Activated CD8-positive, alpha-beta T cell treated with anti-CD3 and anti-CD28 coated beads for 36 hours (primary cell): Measurements from ENCODE around the gene IMPG2. TPM values are rescaled to one million over a fixed set of nuclear protein-coding genes. Genes with fewer than 3 reads are reported as not detected.
A peak's percentile ranks its signal among the peaks of the same experiment; 100 is the strongest.

Experiments
- ATAC-seq: fragments of 200-7000 bp; cut with Tn5 transposase; one replicate; pipeline ENCODE4 v1.10.0; 2021; ENCODE audit warnings: mild to moderate bottlenecking, moderate library complexity
- CTCF ChIA-PET: fragments of 350-600 bp; sonication (Branson Sonifier 250); formaldehyde crosslinking; loops from one replicate; lab custom pipeline; 2021; ENCODE audit warnings: antibody characterized with exemption; lab: Charles Lee
- POLR2A ChIA-PET: fragments of 350-600 bp; sonication (Branson Sonifier 250); formaldehyde crosslinking; loops from one replicate; lab custom pipeline; 2021; ENCODE audit warnings: antibody characterized with exemption; lab: Charles Lee
- DNase-seq: peaks from one replicate; pipeline ENCODE4 v3.0.0-alpha.2; 2020
- H3K27ac Mint-ChIP-seq: one replicate; pipeline ENCODE4 v1.8.0; 2021; ENCODE audit warnings: mild to moderate bottlenecking, mixed read lengths
- H3K27me3 Mint-ChIP-seq: one replicate; pipeline ENCODE4 v1.8.0; 2021; ENCODE audit warnings: mixed read lengths
- H3K36me3 Mint-ChIP-seq: one replicate; pipeline ENCODE4 v1.8.0; 2021; ENCODE audit warnings: low read depth, mixed read lengths
- H3K4me1 Mint-ChIP-seq: one replicate; pipeline ENCODE4 v1.8.0; 2021; ENCODE audit warnings: low read depth, mixed read lengths
- H3K4me3 Mint-ChIP-seq: one replicate; pipeline ENCODE4 v1.8.0; 2021; ENCODE audit warnings: mild to moderate bottlenecking, moderate library complexity, mixed read lengths
- H3K9me3 Mint-ChIP-seq: one replicate; pipeline ENCODE4 v1.8.0; 2021; ENCODE audit warnings: mixed read lengths
- CTCF ChIP-seq: fragments of 200-600 bp; IDR thresholded peaks from one replicate; pipeline ENCODE4 v1.8.0; 2022; ENCODE audit warnings: antibody characterized with exemption, mild to moderate bottlenecking
- intact Hi-C: fragments of 100-400 bp; cut with micrococcal nuclease; formaldehyde crosslinking; loops from one replicate; pipeline ENCODE4 v1.10.0; 2022
- total RNA-seq, 2 experiments: library from RNA; stranded (reverse); gene quantifications; one replicate each; pipeline ENCODE4 v1.2.3, GENCODE V29; 2021

Gene IMPG2
- total RNA-seq, 2 experiments from 2014 or later: 0.13 to 0.14 TPM

GRCh38 chr3:101223016-101223415 lies 97.4 kb downstream of the IMPG2 start:
- Mint-ChIP-seq H3K4me1 (peaks cover 13% of the 10 kb centered on the region), H3K36me3 (no peaks in the 10 kb centered on the region), H3K9me3 (peaks cover 5% of the 10 kb centered on the region), H3K27ac (no peak overlapping the region), H3K27me3 (no peaks in the 10 kb centered on the region), H3K4me3 (no peak overlapping the region)
- CTCF ChIA-PET: interaction anchor here (1.0 kb wide), 1 partner anchor 12 kb away, joined by 3 read pairs; no protein-coding TSS in a partner anchor
- TF ChIP-seq CTCF: no peak
- DNase-seq: no peak
- POLR2A ChIA-PET: no interaction called here
- no peak for ATAC-seq
- intact Hi-C loops: no loop called here

- Mint-ChIP-seq H3K36me3 (no peaks in the 10 kb centered on the region), H3K9me3 (peaks cover 5% of the 10 kb centered on the region), H3K27ac (peak overlapping the region; percentile 51), H3K4me3 (no peak overlapping the region), H3K4me1 (peaks cover 21% of the 10 kb centered on the region), H3K27me3 (no peaks in the 10 kb centered on the region)
- no peak for TF ChIP-seq CTCF
- DNase-seq (no peak), ATAC-seq (peak; percentile 58)
- POLR2A ChIA-PET: no interaction called here
- intact Hi-C loops: loop anchor here (5.0 kb wide), 1 partner anchor 412 kb away; no protein-coding TSS in a partner anchor
- CTCF ChIA-PET: no interaction called here
Observed at GRCh38 chr3:101219842-101220560, 100.4 kb downstream of the IMPG2 start.

GRCh38 chr3:101217472-101218245 lies 102.7 kb downstream of the IMPG2 start:
- H3K36me3 Mint-ChIP-seq: no peaks in the 10 kb centered on the region
- intact Hi-C loops: loop anchor here (5.0 kb wide), 1 partner anchor 415 kb away; no protein-coding TSS in a partner anchor
- H3K27ac Mint-ChIP-seq: no peak overlapping the region
- ChIA-PET CTCF (interaction anchor here (1.3 kb wide), 1 partner anchor 164 kb away, joined by 4 read pairs; no protein-coding TSS in a partner anchor), POLR2A (no interaction called here)
- ATAC-seq (no peak), DNase-seq (no peak)
- H3K4me1 Mint-ChIP-seq: peaks cover 21% of the 10 kb centered on the region
- H3K4me3 Mint-ChIP-seq: no peak overlapping the region
- no peaks in the 10 kb centered on the region for H3K27me3 Mint-ChIP-seq
- H3K9me3 Mint-ChIP-seq: peaks cover 5% of the 10 kb centered on the region
- no peak for TF ChIP-seq CTCF

GRCh38 chr3:101216710-101217465 lies 103.5 kb downstream of the IMPG2 start:
- intact Hi-C loops: loop anchor here (5.0 kb wide), 1 partner anchor 415 kb away; no protein-coding TSS in a partner anchor
- Mint-ChIP-seq H3K4me1 (peaks cover 21% of the 10 kb centered on the region), H3K27ac (no peak overlapping the region), H3K4me3 (no peak overlapping the region), H3K27me3 (no peaks in the 10 kb centered on the region), H3K36me3 (no peaks in the 10 kb centered on the region), H3K9me3 (peaks cover 5% of the 10 kb centered on the region)
- no peak for TF ChIP-seq CTCF
- POLR2A ChIA-PET: no interaction called here
- CTCF ChIA-PET: interaction anchor here (1.3 kb wide), 1 partner anchor 165 kb away, joined by 4 read pairs; no protein-coding TSS in a partner anchor
- ATAC-seq: no peak
- DNase-seq: no peak
